Hepatocyte (in vitro differentiated cells): ENCODE measurements around the gene SMAD3.

ENCODE experiments used
- EZH2 ChIP-seq: fragments of 200-600 bp; sonication (generic); IDR thresholded peaks from 2 replicates; pipeline ENCODE4 v1.6.1; 2016; ENCODE audit warnings: antibody characterized with exemption, mild to moderate bottlenecking, borderline replicate concordance
- TF ChIP-seq, protein P1 (sequence below): fragments of 200-600 bp; sonication (generic); IDR thresholded peaks from 2 replicates; pipeline ENCODE4 v1.5.1; 2016; ENCODE audit warnings: antibody characterized with exemption, mild to moderate bottlenecking; ENCODE audit not compliant: poor library complexity

DNA sequence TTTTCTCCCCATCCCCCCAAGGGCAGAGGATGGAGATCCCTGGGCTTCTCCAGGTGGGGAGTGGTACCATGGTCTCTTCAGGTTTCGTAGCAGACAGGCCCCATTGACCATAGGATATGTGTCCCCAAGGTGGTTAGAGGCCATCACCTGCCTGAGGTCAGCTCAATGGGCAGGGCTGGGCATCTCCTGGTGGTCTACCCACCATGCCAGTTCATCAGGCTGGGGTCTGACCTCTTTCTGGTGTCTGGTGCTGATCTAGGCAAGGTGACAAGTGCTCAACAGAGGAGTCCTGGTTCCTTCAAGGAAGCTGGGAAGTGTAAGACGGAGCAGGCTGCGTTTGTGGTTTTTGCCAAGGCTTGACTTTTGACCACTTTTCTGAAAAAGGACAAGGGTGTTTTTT, 71.4 kb downstream of the SMAD3 start:
- TF ChIP-seq, protein P1, sequence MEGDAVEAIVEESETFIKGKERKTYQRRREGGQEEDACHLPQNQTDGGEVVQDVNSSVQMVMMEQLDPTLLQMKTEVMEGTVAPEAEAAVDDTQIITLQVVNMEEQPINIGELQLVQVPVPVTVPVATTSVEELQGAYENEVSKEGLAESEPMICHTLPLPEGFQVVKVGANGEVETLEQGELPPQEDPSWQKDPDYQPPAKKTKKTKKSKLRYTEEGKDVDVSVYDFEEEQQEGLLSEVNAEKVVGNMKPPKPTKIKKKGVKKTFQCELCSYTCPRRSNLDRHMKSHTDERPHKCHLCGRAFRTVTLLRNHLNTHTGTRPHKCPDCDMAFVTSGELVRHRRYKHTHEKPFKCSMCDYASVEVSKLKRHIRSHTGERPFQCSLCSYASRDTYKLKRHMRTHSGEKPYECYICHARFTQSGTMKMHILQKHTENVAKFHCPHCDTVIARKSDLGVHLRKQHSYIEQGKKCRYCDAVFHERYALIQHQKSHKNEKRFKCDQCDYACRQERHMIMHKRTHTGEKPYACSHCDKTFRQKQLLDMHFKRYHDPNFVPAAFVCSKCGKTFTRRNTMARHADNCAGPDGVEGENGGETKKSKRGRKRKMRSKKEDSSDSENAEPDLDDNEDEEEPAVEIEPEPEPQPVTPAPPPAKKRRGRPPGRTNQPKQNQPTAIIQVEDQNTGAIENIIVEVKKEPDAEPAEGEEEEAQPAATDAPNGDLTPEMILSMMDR: no peak
- no peak for TF ChIP-seq EZH2
